PFSK-1 (cell line): Measurements from ENCODE around the gene GSTM4.

Source experiments
- FOXP2 ChIP-seq: optimal IDR thresholded peaks from 2 replicates; pipeline ENCODE3; 2011; ENCODE audit warnings: borderline replicate concordance, control low read depth, inconsistent platforms; ENCODE audit not compliant: insufficient read depth; ENCODE audit errors: extremely low read length, extremely low read depth
- POLR2AphosphoS5 ChIP-seq: IDR thresholded peaks from 2 replicates; pipeline ENCODE4 v1.6.1; 2012; ENCODE audit warnings: low read depth, mild to moderate bottlenecking, control low read depth, low read length, moderate library complexity
- REST ChIP-seq, 2 experiments: IDR thresholded peaks; 2 replicates each; pipeline versions ENCODE4 v1.6.1 to v1.8.0; 2011 to 2012; ENCODE audit warnings: low read depth in 2 of 2, low read length in 2 of 2, control low read depth in 1 of 2, inconsistent platforms in 1 of 2, mild to moderate bottlenecking in 1 of 2, moderate library complexity in 1 of 2; ENCODE audit not compliant: insufficient read depth in 1 of 2
- SIN3A ChIP-seq: IDR thresholded peaks from 2 replicates; pipeline ENCODE4 v1.6.1; 2012; ENCODE audit warnings: mild to moderate bottlenecking, low read length, moderate library complexity, borderline replicate concordance; ENCODE audit not compliant: insufficient read depth
- TAF1 ChIP-seq: IDR thresholded peaks from 2 replicates; pipeline ENCODE4 v1.6.1; 2012; ENCODE audit warnings: low read length, control low read depth, borderline replicate concordance; ENCODE audit not compliant: insufficient read depth

Gene GSTM4

GRCh38 chr1:109621379-109622136 is 34.3 kb upstream of the GSTM4 start:
- no peak for TF ChIP-seq POLR2AphosphoS5
- TF ChIP-seq FOXP2, result no peak
- no peak for TF ChIP-seq TAF1
- no peak for TF ChIP-seq REST (IDR thresholded peaks at IDR 0.05; ENCODE audit: insufficient read depth in 1 of 2, low read depth in 2 of 2, low read length in 2 of 2)
- TF ChIP-seq SIN3A, result no peak

- no peak for TF ChIP-seq SIN3A
- TF ChIP-seq FOXP2, result no peak
- no peak for TF ChIP-seq REST (IDR thresholded peaks at IDR 0.05; ENCODE audit: insufficient read depth in 1 of 2, low read depth in 2 of 2, low read length in 2 of 2)
- TF ChIP-seq TAF1, result no peak
- TF ChIP-seq POLR2AphosphoS5, result no peak
Measured at GRCh38 chr1:109622137-109622892, 33.6 kb upstream of the GSTM4 start.

GRCh38 chr1:109622895-109623294 is 33.0 kb upstream of the GSTM4 start:
- TF ChIP-seq POLR2AphosphoS5 (no peak), SIN3A (no peak), REST (IDR thresholded peaks at IDR 0.05; ENCODE audit: insufficient read depth in 1 of 2, low read depth in 2 of 2, low read length in 2 of 2) (no peak), TAF1 (no peak), FOXP2 (no peak)

GRCh38 chr1:109623601-109624161 is 32.2 kb upstream of the GSTM4 start:
- TF ChIP-seq SIN3A, result no peak
- no peak for TF ChIP-seq POLR2AphosphoS5
- TF ChIP-seq TAF1, result no peak
- TF ChIP-seq FOXP2, result no peak
- TF ChIP-seq REST (IDR thresholded peaks at IDR 0.05; ENCODE audit: insufficient read depth in 1 of 2, low read depth in 2 of 2, low read length in 2 of 2), result no peak
